Hippocampal formation (tissue), 2 donors: ENCODE results near the gene BBS4.
"Not testable (repeated sequence)": the region's sequence is repeated elsewhere in the genome, so short reads cannot be mapped to it uniquely, and the experiment has no call there.

Experiments
- DNase-seq, 2 donors: peaks; one replicate each; lab custom pipeline; 2025; lab: John Stamatoyannopoulos, UW

BBS4 gene

DNA sequence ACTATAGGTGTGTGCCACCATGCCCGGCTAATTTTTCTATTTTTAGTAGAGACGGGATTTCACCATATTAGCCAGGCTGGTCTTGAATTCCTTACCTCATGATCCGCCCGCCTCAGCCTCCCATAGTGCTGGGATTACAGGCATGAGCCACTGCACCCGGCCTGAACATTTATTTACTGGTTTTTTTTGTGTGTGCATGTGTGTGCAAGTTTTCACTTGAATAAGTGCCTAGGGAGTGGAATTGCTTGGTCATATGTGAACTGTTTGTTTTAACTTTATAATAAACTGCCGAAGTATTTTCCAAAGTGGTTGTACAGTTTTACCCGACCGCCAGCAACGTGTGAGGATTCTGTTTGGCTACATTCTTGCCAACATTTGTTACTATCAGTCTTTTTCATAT, 14.1 kb downstream of the BBS4 start:
- DNase-seq: no peak

DNA sequence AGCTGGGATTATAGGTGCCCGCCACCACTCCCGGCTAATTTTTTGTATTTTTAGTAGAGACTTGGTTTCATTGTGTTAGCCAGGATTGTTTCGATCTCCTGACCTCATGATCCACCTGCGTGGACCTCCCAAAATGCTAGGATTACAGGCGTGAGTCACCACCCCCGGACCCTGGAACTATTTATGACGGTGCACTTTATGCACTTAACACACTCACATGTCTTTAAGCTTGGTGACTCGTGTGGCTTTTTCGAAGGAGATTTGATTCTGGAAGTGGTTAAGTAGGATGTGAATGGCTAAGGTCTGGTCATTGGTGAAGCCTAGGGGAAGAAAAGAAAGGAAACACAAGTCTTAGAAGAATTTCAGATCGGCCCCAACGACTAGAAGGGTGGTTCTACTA, 20.3 kb downstream of the BBS4 start:
- no peak for DNase-seq

- not testable (repeated sequence) for DNase-seq
Measured at GRCh38 chr15:72708551-72709303, 22.7 kb downstream of the BBS4 start.

DNA sequence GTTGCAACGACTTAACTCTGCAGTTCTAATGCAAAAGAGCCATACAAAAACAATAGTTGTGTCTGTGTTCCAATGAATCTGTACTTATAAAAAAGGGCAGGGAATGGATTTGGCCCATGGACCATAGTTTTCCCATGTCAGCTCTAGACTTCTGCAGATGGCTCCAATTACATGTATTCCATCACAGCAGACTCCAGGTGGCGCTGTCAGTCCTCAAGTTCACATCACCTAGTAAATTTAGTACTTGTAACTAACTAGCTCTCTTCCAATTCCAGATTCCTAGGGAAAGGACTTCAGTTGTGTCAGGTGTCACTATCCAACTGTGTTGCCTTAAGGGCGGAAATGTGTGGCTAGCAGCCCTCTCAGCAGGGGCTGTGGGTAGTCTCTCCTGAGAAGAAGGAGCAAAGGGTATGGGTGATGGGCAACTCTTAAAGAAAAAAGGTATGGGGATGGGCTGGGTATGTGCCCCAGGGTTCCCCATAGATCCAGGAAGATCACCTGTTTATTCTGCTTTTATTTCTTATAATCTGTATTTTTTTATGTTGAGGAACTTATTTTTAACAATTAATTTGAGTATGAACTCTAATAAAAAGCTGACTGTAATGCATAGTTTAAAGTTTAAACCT, 36.2 kb downstream of the BBS4 start:
- DNase-seq: peak; percentile 15 to 40

DNA sequence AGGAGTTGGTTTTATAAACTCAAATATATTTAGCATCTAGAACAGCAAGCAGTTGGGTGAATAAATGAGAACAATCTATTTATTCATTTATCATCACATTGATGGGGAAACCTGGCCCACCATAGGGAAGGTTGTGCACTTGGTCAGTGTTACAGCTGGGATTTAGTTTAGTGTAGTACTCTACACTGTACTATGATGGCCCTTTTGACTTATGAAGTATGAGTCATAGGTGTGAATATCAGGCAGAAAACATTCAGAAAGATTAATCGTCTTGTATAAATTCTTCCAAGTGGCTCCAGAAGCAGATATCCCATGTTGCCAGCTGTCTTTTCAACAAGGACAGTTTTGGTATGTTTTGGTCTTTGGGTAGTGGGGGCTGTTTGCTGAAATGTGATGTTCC, 38.0 kb downstream of the BBS4 start:
- DNase-seq: no peak

GRCh38 chr15:72725446-72725845, 39.4 kb downstream of the BBS4 start:
- no peak for DNase-seq

- DNase-seq: not testable (repeated sequence)
Measured at GRCh38 chr15:72725851-72726250, 39.8 kb downstream of the BBS4 start.

GRCh38 chr15:72727154-72727553, 41.1 kb downstream of the BBS4 start:
- no peak for DNase-seq

DNA sequence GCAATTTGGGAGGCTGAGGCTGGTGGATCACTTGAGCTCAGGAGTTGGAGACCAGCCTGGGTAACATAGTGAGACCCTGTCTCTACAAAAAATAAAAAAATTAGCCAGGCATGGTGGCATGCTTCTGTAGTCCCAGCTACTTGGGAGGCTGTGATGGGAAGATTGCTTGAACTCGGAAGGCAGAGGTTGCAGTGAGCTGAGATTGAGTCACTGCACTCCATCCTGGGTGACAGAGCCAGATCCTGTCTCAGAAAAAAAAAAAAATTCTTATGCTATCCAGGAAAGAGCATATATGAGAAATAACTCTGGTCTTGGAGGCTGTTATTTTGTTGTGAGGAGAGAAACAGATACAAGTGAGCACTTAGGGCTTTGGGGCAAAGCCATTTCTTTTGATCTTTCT, 42.2 kb downstream of the BBS4 start:
- DNase-seq: not testable (repeated sequence)

DNA sequence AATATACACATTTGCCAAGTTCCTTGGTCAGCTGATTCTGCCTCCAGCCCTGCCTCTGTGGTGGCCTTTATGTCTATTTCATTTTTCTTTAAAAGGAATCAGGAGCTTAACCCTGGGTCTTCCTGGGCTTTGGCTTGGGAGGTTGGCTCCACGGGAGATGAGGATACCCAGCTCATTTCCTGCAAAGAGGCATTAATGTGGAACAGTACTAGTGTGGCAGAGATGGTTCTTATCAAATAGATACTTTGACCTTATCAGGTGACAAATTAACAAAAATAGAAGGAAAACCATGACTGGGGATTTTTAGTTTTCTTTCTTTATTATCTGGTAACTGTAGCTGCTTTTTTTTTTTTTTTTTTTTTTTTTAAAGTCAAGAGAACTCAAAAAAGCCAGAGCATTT, 42.8 kb downstream of the BBS4 start:
- DNase-seq: no peak

GRCh38 chr15:72732086-72732485, 46.1 kb downstream of the BBS4 start:
- no peak for DNase-seq

- DNase-seq: no peak
Measured at GRCh38 chr15:72732516-72732915, 46.5 kb downstream of the BBS4 start.

GRCh38 chr15:72733941-72734738, 48.1 kb downstream of the BBS4 start:
- DNase-seq: no peak

GRCh38 chr15:72735111-72735510, 49.1 kb downstream of the BBS4 start:
- DNase-seq: no peak

GRCh38 chr15:72737061-72737460, 51.1 kb downstream of the BBS4 start:
- DNase-seq: no peak

GRCh38 chr15:72737723-72738122, 51.7 kb downstream of the BBS4 start:
- DNase-seq: no peak

GRCh38 chr15:72740219-72740618, 54.2 kb downstream of the BBS4 start:
- no peak for DNase-seq

- no peak for DNase-seq
Measured at GRCh38 chr15:72749700-72750099, 63.7 kb downstream of the BBS4 start.

DNA sequence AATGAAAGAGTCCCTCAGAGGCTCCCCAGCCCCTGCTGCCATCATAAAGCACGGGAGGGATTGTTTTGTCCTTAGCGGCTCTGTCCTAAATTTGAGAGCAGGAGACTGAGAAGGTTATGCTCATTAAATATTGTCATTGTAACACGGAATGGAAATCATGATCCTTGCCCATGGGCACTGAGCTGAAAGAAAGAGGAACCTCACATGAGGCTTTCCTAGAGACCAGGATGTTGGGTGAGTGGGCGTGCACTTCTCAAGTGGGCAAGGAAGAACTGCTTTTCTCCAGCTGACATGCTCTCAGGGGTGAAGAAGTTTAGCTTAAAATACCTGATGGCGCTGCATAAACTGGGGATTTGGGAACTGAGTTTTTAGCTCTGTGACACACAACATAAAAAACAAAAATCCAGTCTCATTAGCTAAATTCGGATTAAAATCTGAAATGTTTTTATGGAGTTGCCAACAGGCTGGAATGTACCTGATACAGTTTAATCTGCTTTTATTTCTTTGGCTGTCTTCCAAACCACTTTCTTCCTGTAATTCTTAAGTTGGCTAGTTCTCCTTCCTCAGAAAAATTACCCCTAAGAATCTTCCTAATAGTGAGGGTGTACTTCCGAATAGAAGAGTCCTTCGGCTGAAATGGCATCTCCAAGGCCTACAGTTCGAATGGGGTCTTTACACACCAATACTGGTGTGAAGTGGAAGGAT, 65.9 kb downstream of the BBS4 start:
- DNase-seq: peak in 1 of 2 donors; percentile 3

- DNase-seq: peak in 1 of 2 donors; percentile 7
Measured at GRCh38 chr15:72754096-72754495, 68.1 kb downstream of the BBS4 start.

DNA sequence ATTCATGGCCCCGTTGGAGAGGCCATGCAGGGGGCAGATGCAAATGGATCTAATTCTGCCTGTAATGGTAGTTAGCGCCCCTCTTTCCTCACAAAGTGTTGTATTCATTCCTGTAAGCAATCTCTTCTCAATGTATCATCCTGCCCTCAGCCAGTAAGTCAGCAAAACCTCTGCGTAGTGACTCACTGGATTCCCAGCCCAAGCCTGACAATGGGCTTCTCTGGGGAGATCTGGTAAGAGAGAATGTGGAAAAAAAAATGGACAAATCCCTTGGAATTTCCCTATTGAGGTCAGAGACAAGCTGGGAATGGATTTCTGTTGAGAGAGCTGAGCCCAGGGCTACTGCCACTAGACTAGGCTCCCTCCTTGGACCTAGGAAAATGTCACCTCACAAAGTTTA, 72.2 kb downstream of the BBS4 start:
- DNase-seq: no peak

GRCh38 chr15:72760590-72761260, 74.7 kb downstream of the BBS4 start:
- no peak for DNase-seq
